Measurements from ENCODE around the gene POLR1A.

POLR1A gene

DNA sequence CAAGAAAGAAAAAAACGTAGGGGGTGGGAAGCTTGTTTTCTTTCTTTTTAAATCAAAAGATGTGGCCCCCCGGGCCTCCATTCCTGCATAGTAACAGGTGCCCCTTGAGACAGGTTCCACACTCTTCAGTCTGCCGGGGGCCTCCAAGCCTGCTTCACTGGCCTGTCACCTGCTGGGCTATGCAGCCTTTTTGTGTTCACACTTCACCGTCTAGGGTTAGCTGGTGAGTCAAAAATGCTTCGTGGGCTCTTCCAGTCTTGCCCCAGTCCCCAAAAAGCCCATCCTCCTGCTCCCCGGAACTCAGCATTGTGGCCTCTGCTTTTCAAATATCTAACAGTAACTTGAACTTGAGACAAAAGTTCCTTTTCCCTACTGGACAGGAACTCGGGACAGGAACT is 67.9 kb downstream of the POLR1A start:
- DNase-seq (ENCODE audit: low spot score): no peak

DNA sequence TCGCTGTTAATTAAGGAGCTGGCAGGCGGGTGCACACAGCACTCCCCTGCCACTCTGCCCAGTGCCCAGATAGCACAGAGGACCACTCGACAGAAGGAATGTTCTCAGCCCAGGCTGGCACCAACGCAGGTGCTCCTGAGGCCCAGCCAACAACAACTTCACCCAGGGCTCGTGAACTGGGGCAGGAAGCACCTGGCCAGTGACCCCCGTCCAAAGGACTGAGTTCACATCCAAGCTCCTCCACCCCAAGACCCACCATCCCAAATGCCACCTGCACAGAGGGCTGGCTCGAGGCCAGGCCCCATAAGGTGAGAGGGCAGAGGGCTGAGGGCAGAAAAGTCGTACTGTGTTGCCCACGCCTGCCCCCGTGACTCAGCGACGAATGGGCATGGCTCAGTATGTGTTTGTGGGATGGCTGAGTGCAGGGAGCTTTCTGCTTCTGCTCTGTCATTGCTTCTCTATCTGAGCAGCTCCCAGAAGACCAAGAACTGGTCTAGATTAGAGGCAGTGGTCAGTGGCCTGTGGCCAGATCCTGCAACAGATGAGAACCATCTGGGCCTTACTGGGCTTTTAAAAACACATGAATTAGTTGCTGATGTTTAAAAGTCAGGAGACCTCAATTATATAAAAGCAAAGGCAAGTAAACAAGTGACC is 68.4 kb downstream of the POLR1A start:
- DNase-seq (ENCODE audit: low spot score): peak; percentile 79

DNA sequence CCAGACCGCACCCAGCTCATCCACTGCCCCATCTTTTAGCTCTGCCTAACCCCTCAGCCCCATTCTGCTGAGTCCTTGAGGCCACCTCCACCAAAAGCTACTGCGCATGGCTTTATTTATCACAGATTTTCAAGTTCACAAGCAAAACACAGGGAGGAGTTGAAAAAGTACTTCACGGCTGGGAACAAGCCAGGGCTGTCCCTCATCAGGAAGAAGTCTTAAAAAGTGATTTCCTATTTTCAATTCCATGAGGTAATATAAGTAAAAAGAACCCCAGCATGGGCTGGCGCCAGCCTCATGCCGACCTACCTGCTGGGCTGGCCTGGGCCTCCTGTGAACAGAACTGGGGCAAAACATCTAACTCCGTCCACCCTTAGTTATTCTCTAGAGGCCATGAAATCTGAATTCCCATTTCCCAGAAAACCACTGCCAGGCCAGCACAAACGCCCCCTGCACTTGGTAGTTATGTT is 69.0 kb downstream of the POLR1A start:
- no peak for DNase-seq (ENCODE audit: low spot score)

DNA sequence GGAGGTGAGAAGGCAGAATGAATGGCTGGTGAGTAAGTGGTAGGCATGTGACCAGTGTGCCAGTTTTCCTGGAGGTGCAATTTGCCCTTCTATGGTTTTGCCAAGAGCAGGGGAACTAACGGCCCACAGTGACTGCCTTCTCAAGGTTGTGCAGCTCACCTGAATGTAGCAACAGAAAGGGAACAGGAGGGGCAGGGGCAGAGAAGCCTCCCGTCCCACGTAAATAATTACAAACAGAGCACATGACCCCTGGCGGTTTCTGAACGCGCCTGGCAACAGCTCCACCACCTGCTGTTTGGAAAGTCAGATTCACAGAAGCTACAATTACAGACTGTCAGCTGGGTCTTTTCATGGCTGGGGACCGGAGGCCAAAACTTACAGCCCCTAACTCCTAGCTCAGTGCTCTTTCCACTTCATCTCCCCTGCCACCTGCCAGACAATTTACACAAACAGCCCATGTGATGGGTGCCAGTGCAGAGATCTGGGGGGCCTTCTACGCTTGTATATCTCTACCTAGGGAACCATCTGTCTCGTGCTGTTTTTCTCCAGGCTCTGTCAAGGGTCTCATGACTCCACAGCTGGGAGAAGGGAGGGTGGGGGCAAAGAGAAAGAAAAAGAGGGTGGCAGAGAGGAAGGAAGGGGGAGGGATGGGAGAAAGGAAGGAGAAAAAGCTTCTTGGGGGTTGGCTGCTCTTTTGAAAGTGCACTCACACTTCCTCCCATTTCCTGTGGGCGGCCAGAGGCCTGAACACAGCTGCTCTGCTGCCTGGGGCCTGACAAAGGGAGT is 69.6 kb downstream of the POLR1A start:
- DNase-seq (ENCODE audit: low spot score): peak; percentile 85

DNA sequence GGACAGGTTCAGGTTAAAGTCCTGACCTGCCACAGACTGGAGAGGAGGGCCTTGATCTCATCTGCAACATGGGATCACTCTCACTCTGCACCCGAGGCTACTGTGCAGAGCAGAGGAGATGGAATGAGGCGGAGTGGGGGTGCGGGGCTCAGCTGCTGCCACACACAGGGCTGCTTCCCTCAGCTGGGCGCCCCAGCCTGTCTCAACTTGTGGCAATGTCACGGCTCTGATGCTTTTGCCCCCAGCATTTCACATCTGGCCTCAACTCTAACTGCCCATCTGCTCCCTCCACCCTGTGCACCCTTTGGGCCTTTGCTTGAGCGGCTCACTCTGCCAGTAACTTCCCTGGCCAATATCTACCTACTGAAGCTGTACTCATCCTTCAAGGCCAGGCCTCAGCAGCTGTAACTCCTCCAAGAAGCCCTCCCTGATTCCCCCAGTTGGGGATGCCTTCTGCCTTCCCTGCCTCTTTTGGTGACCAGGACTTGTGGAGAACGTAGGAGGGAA is 70.3 kb downstream of the POLR1A start:
- DNase-seq (ENCODE audit: low spot score): no peak

DNA sequence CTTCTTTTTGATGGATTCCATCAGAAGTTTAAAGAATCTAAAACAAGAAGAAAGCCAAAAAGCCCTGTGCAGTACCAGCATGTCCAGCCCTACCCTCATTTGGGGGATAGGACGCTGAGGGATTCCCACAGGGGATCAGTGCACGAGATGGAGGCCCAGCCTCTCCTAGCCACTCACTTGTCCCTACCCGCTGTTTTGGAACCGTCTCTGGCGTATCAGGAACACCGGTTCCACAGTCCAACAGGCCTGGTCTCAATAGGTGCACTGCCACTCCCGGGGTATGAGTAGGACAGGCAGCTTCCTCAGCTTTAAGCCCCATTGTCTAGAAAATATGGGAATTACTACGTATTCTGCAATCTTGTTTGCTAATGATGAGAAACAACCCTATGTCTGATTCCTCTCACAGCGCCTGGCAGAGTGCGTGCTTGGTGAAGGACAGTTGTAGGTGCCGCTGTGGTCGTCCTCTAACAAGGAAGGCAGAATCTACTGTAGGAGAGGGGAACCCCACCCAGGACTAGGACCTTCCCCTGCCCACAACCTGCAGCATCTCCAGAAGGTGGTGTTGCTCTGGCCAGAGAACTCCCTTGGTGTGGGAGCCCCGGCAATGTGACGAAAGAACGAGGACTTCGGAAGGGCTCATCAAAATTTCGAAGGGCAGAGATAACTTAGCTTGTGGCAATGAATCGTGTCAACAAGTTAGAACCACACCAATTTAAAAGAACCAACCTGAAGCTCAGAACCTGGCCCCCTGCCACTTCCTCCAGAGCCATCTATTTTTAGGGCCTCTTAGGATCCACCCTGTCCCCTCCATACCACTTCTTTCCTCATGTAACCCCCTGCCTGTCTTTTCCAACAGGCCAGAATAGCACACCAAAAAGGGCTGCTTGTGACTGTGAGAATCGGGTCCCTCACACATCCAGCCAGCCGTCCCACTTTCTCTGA is 71.7 kb downstream of the POLR1A start:
- DNase-seq (ENCODE audit: low spot score): no peak

DNA sequence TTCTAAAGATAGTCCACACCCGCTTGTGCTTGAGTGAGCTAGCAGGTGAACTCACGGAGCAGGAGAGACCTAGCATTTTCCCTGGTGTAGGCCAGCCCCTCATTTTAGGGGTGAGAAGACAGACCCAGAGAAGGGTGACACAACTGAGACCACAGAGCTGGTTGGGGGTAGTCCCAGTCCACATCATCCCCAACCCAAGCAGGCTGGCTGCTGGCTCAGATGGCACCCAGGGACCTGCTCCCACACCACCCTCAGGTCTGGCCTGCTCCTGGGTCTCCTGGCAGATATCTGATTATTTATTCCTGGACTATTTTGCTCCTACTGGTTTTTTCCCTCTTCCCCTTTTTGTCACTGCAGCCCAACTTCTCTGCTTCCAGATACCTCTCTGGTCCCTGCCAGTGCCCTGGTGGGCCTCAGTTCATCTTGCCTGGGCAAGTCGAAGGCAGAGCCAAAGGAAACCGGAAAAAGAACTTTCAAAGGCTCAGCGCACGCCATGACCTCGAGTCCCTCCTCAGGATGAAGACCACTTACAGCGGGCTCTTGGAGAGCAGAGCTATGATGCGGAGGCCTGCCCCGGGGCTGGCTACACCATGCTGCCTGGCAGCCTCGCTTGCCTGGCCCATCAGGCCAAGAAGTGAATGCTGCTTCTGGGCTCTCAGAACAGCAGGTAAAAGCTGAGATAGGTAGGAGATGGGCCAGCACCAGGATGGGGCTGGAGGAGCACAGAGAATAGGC is 72.7 kb downstream of the POLR1A start:
- DNase-seq (ENCODE audit: low spot score): no peak

DNA sequence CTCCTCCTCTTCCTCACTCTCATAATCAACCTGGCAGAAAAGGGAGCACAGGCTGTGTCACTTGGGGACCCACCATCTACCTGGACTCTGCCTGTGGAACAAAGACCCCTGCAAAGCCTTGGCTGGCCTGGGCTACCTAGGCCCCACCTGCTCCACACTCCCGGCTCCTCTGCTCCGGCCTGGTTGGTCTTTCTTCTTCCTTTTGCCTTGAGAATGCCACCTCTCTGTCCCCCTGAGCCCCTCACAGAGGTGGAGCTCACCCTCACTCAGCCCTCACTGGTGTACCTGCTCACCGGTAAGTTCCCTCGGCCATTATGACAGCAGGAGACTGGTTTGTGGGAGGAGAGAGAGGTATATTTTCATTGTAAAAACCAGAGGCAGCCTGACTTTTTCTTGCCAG is 74.1 kb downstream of the POLR1A start:
- DNase-seq (ENCODE audit: low spot score): no peak

DNA sequence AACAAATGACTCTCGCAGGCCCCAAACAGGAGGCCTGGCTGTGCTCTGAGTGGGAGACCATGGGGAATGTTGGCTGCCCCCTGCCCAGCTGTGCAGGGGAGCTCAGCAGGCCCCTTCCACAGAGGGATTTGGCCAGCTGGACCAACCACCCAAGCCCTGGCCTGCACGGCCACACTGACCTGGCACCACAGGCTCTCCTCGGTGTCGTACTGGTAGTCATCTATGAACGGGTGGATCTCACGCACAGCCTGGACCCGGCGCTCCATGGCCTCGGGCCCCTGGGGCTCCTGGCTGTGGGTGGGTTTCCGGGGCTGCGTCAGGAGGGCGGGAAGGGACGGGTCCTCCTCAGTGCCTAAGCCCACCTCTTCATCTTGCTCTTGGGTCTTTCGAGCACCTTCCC is 74.5 kb downstream of the POLR1A start:
- DNase-seq (ENCODE audit: low spot score): no peak

DNA sequence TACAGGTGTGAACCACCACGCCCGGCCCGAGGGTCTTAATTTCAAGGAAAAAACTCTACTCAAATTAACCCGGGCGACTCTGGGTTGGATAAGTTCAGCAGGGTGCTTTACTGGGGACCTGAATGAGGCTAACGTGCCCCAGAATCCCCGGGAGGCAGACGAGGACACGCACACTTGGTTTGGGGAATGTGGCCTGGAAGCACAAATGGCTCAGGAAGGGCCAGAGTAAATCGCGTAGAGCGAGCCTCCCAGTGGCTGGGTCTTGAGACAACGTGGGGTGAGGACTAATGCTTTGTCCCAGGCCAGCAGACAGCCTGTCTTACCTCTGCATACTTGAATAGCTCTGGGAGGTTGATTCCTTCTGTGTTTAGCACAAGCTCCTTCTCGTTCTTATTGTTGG is 75.8 kb downstream of the POLR1A start:
- no peak for DNase-seq (ENCODE audit: low spot score)

DNA sequence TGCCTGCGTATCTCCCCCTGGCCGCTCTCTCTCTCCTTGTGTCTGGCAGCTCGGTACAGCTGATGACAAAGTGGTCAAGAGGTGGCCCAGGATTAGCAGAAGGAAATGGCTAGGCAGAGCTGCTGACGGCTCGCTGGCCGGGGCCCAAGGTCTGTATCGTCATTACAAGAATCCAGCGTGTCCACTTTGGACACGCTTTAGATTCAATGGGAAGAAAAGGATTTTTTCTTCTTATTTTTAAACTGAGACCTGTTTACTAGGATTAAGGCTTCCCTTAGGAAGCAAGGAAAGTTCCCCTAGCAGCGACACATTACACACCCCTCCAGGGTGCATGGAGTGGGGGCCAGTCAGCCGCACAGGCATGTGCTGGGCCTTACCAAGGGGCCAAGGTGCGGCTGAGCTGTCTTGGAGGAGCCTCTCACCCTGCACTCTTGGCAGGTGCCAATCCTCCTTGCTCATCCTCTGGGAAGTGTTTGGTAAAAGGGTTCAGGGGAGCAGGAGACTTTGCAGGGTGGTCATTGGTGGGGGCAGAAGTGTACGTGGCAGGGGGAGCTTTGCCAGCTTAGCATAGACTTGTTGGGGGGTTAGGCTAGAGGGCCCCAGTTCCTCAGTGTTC is 76.8 kb downstream of the POLR1A start:
- no peak for DNase-seq (ENCODE audit: low spot score)

DNA sequence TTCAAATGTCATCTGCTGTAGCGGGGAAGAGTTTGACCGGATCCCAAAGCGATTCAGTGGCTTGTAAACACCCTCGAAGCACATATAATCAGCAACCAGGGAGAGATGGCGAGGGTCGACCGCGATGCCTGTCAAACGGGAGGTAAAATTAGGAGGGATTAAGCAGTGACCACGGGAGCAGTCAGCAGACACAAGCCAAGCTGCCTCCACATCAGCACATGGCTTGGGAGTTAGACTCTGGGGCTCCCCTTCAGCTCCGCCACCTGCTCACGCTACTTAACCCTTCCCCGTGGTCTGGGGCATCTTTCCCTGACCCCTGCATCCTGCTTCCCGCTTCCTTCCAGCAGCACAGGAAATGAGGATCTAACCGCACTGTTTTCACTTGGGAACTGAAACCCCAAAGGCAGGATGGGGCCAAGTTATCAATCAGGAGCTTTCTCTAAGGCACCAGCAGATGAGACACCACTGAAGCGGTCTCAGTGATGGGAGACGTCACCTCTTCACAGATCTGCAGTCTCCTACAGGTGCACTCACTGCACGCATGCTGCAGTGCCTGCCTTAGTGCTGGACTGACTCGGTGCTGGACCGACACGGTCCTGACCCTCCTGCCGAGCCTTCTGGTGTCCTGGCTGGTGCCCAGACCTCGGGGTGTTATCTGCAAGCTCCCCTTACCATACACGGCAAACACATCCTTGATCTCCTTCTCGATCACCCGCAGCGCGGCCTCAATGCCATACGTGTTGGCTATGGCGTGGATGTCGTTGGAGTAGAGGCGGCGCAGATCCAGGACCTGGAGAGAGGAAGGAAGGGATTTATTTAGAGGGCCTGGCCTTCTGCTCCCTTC is 77.5 kb downstream of the POLR1A start:
- no peak for DNase-seq (ENCODE audit: low spot score)

DNA sequence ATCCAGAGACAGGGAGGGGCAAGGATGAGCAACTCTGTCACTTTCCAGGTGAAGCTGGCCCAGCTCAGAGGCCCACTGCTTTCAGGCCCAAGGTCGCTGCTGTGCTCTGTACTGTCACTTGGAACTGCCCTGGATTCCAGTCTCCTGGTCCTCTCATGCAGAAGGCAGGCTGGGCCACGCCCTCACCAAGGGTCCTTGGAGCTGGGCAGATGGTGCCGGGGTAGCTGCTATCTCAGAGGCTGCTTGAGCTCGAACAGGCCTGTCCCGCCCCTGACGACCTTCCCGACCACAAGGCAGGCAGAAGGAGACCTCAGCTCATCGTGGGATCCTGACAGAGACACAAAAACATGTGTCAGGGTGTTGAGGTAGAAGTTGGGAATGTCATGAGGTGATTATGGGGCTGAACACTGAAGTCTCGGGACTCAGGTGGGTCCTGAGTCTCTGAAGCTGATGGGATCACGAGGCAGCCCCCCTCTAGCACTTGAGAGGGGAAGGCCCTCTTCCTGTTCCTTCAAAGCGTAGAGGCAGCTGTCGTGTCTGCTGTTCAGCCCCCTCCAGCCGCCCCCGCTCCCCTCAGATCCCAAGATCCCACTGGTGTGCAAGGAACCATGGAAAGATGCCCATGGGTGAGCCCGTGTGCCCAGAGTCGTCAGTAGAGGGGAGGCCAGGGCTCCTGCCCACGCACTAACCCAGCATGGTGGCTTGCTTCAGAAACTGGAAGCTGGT is 78.3 kb downstream of the POLR1A start:
- DNase-seq (ENCODE audit: low spot score): no peak

DNA sequence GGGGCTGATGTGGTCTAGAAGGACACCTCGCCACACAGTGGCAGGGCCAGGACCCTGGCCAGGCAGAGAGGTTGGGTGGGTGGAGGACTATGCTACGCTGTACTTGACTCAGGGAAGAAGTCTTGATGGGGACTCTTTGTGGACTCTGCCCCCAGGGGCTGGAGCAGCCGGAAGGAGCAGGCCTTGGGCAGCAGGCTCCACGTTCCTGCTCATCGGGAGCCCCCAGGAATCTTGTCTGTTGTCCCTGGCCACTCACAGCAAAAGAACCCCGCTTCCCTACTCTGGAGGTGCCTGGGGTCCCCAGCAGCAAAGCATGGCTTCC is 79.0 kb downstream of the POLR1A start:
- no peak for DNase-seq (ENCODE audit: low spot score)

DNA sequence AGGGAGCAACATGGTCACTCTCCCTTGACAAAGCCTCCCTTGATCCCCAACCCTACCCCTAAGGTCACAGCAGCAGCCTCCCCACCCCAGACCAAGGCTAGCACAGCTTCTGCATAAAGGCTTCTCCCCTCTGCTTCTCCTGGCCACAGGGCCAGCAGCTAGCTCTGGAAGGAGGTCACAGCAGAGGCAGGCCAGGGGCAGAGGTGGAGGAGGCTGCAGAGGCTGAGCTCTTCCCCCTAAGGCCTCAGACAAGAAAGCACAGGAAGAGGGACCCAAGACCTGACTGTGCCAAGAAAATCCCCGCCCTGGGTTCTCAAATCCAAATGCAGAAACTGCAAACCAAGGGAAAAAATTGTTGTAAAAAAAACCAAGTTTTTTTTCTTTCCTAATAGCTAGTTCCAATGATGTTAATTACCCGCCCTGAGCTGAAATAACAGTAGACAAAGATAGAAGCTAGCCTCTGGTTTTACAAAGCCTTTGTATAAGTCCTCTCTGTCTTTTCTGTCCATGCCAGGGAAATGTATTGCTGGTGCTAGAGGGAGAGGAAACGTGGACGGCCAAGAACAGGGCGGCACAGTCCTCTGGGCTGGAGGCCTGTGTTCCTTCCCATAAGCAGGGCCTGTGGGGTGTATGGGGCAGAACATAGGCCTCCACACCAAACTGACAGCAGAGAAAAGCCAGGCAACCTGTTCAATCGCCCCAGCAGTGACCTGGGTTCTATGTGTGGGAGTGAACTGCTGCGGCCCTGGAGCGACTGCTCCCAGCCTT is 79.5 kb downstream of the POLR1A start:
- no peak for DNase-seq (ENCODE audit: low spot score)

DNA sequence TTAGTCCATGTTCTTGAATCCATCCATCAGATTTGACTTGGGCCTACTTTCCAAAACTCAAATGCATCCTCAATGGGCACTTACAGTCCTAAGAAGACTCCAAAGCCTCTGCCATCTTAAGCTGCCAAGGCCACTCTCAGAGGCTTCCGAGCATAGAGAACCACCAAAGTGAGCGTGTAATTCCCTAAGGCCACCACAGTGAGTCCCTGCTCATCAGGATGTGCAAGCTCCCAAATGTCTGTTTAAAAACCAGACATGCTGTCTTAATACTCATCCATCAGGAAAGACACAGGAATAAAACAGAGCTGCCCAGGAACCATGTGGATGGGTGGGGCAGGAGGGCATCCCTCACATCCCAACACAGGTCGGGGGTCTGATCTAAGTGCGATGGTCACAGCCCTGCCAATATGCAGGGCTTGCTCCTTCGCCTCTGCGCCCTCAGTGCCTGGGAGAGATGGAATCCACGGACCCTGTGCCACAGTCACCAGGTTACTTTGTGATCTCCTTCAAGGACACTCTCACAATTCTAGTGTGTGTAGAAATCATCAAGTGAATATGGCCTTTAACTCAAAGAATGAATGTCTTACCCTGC is 80.4 kb downstream of the POLR1A start:
- DNase-seq (ENCODE audit: low spot score): no peak

DNA sequence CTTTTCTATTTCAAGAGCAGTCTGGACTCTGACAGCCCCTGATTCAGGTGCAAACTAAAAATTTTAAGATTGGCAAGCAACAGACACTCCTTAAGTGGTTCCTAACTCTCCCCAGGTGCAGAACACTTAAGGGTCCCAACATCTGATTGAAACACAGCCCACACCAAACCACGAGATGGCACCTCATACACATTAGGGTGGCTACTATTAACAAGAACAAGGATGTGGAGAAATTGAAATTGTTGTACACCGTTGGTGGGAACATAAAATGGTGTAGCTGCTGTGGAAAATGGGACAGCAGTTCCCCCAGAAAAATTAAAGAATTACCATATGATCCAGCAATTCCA is 82.3 kb downstream of the POLR1A start:
- DNase-seq (ENCODE audit: low spot score): no peak

DNA sequence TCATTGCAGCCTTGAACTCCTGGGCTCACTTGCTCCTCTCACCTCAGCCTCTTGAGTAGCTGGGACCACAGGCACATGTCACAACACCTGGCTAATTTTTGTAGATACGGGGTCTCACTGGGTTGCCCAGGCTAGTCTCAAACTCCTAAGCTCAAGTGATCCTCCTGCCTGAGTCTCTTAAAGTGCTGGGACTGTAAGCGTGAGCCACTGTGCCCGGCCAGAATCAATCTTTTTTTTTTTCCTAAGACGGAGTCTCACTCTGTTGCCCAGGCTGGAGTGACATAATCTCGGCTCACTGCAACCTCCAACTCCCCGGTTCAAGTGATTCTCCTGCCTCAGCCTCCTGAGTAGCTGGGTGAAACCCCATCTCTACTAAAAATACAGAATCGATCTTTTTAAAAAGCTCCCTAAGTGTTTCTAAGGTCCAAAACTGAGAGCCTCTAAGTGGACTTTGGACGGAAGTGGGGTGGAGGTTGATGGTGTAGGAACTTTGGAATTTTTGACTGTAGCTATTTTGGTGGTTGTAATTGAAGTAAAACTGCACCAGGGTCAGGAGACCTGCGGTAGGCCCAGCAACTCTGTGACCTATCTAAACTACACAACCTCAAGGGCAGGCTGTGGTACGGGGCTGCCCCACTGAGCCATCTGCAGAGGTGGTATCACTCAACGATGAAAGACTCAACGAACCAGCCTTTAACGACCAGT is 82.9 kb downstream of the POLR1A start:
- DNase-seq (ENCODE audit: low spot score): no peak
